Right cardiac atrium (tissue), 5 donors: ENCODE measurements around the gene MDM2. TPM values are rescaled to one million over a fixed set of nuclear protein-coding genes. Genes with fewer than 3 reads are reported as not detected.

Experiments used
- ATAC-seq, 2 donors: fragments of 200-7000 bp; cut with Tn5 transposase; one replicate each; pipeline versions ENCODE4 v1.8.0 to v1.9.1; 2020; ENCODE audit warnings: moderate library complexity in 2 of 2, mild to moderate bottlenecking in 1 of 2
- DNase-seq, 3 donors: peaks; one replicate each; pipeline ENCODE4 v3.0.0-alpha.2; 2020
- H3K27ac ChIP-seq: one replicate; pipeline ENCODE4 v1.5.1; 2013; ENCODE audit warnings: mild to moderate bottlenecking, low read length, control low read depth, moderate library complexity
- H3K27me3 ChIP-seq: one replicate; pipeline ENCODE4 v1.6.1; 2013; ENCODE audit not compliant: control insufficient read depth, insufficient read depth
- H3K4me1 ChIP-seq: one replicate; pipeline ENCODE4 v1.6.1; 2013; ENCODE audit warnings: low read length; ENCODE audit not compliant: control insufficient read depth, insufficient read depth
- H3K4me3 ChIP-seq: one replicate; pipeline ENCODE4 v1.5.1; 2013; ENCODE audit warnings: low read length, control low read depth
- H3K9me3 ChIP-seq: one replicate; pipeline ENCODE4 v1.6.1; 2013; ENCODE audit warnings: low read length; ENCODE audit not compliant: control insufficient read depth
- WGBS: extraction: QIAGEN DNeasy Blood & Tissue Kit; methylation state at CpG from one replicate; pipeline ENCODE4 v1.1.7; 2013; 5-methylcytosine and 5-hydroxymethylcytosine counted together
- intact Hi-C, 4 donors: fragments of 100-400 bp; cut with DNase I; formaldehyde crosslinking; loops; one replicate each; pipeline versions ENCODE4 v1.11.0 to v1.14.0; 2022 to 2023
- polyA plus RNA-seq: library from polyadenylated mRNA; stranded (reverse); fragments of 200-250 nt; gene quantifications from one replicate; pipeline ENCODE4 v1.2.3, GENCODE V29; 2013
- total RNA-seq, 4 donors: library from RNA; stranded (reverse); fragmentation: NEBNext Ultra II Directional; extraction: Animal tissue kit (Norgen Biotek cat#: 25700); gene quantifications; one replicate each; pipeline ENCODE4 v1.2.1, GENCODE V29; 2021
- donor health status: healthy with polysubstance abuse.
- donor health status: DM: no; HTN: yes; CAD: no.
- donor health status: DM: no; HTN: no; CAD: no.
- donor health status: DM: no; HTN: yes; CAD: no; lungs with severe emphysema.
- donor health status: DM: yes; HTN: yes; CAD: no.

MDM2 gene
- total and polyA plus RNA-seq, 5 donors: 19.6 to 60.8 (median 48.2) TPM

- intact Hi-C loops: no loop called here
These were observed 35.0 kb downstream of the MDM2 start for GRCh38 chr12:68842784-68843567.

GRCh38 chr12:68844318-68844745 is 36.4 kb downstream of the MDM2 start:
- no peak overlapping the region for H3K27ac ChIP-seq
- 90% methylated on average over 4 of the region's 4 CpGs for WGBS
- ATAC-seq (peak in 1 of 2 donors; percentile 35), DNase-seq (no peak)
- no peak overlapping the region for H3K4me3 ChIP-seq
- intact Hi-C loops: no loop called here
- no peaks in the 10 kb centered on the region for H3K9me3 ChIP-seq
- H3K4me1 ChIP-seq: no peaks in the 10 kb centered on the region
- H3K27me3 ChIP-seq: no peaks in the 10 kb centered on the region

More at GRCh38 chr12:68842784-68843567, 35.0 kb downstream of the MDM2 start:
- H3K27me3 ChIP-seq: no peaks in the 10 kb centered on the region
- DNase-seq: no peak
- no peak for ATAC-seq
- no peaks in the 10 kb centered on the region for H3K9me3 ChIP-seq
- H3K4me1 ChIP-seq: no peaks in the 10 kb centered on the region
- H3K4me3 ChIP-seq: no peak overlapping the region
- 74% methylated on average over 2 of the region's 2 CpGs for WGBS
- no peak overlapping the region for H3K27ac ChIP-seq

GRCh38 chr12:68844788-68845695 is 37.1 kb downstream of the MDM2 start:
- DNase-seq (no peak), ATAC-seq (peak in 1 of 2 donors; percentile 36)
- intact Hi-C loops: no loop called here
- H3K4me3 ChIP-seq: no peak overlapping the region
- H3K27ac ChIP-seq: no peak overlapping the region
- WGBS: 91% methylated on average over 14 of the region's 14 CpGs
- H3K4me1 ChIP-seq: no peaks in the 10 kb centered on the region
- no peaks in the 10 kb centered on the region for H3K9me3 ChIP-seq
- no peaks in the 10 kb centered on the region for H3K27me3 ChIP-seq

GRCh38 chr12:68846811-68847210 is 38.8 kb downstream of the MDM2 start:
- Histone ChIP-seq H3K9me3 (no peaks in the 10 kb centered on the region), H3K27ac (no peak overlapping the region), H3K27me3 (no peaks in the 10 kb centered on the region), H3K4me1 (no peaks in the 10 kb centered on the region), H3K4me3 (no peak overlapping the region)
- ATAC-seq (no peak), DNase-seq (no peak)
- intact Hi-C loops: no loop called here
- 86% methylated on average over 3 of the region's 3 CpGs for WGBS

GRCh38 chr12:68850390-68850789 is 42.4 kb downstream of the MDM2 start:
- intact Hi-C loops: no loop called here
- no peak for ATAC-seq

GRCh38 chr12:68851592-68852306 is 43.8 kb downstream of the MDM2 start:
- Histone ChIP-seq H3K27ac (no peak overlapping the region), H3K27me3 (no peaks in the 10 kb centered on the region), H3K4me1 (no peaks in the 10 kb centered on the region), H3K9me3 (no peaks in the 10 kb centered on the region), H3K4me3 (no peak overlapping the region)
- intact Hi-C loops: no loop called here
- DNase-seq (no peak), ATAC-seq (no peak)
- 88% methylated on average over 2 of the region's 2 CpGs for WGBS

More at GRCh38 chr12:68850390-68850789, 42.4 kb downstream of the MDM2 start:
- WGBS: 82% methylated on average over 4 of the region's 4 CpGs
- Histone ChIP-seq H3K27ac (no peak overlapping the region), H3K27me3 (no peaks in the 10 kb centered on the region), H3K4me3 (no peak overlapping the region), H3K9me3 (no peaks in the 10 kb centered on the region), H3K4me1 (no peaks in the 10 kb centered on the region)
- no peak for DNase-seq

GRCh38 chr12:68853396-68854077 is 45.6 kb downstream of the MDM2 start:
- ATAC-seq (no peak), DNase-seq (no peak)
- H3K4me1 ChIP-seq: no peaks in the 10 kb centered on the region
- H3K27ac ChIP-seq: no peak overlapping the region
- no peaks in the 10 kb centered on the region for H3K9me3 ChIP-seq
- intact Hi-C loops: no loop called here
- 87% methylated on average over 3 of the region's 3 CpGs for WGBS
- no peaks in the 10 kb centered on the region for H3K27me3 ChIP-seq
- no peak overlapping the region for H3K4me3 ChIP-seq

GRCh38 chr12:68854078-68854468 is 46.1 kb downstream of the MDM2 start:
- DNase-seq: no peak
- ATAC-seq: no peak
- Histone ChIP-seq H3K4me3 (no peak overlapping the region), H3K9me3 (no peaks in the 10 kb centered on the region), H3K27me3 (no peaks in the 10 kb centered on the region), H3K4me1 (no peaks in the 10 kb centered on the region), H3K27ac (no peak overlapping the region)
- 70% methylated on average over 2 of the region's 2 CpGs for WGBS
- intact Hi-C loops: no loop called here

GRCh38 chr12:68854554-68854953 is 46.6 kb downstream of the MDM2 start:
- no peak for ATAC-seq
- no peaks in the 10 kb centered on the region for H3K9me3 ChIP-seq
- H3K4me1 ChIP-seq: no peaks in the 10 kb centered on the region
- 89% methylated on average over 3 of the region's 3 CpGs for whole genome bisulfite sequencing
- no peak overlapping the region for H3K4me3 ChIP-seq
- DNase-seq: no peak
- H3K27ac ChIP-seq: no peak overlapping the region
- intact Hi-C loops: no loop called here
- H3K27me3 ChIP-seq: no peaks in the 10 kb centered on the region

GRCh38 chr12:68855111-68855510 is 47.1 kb downstream of the MDM2 start:
- DNase-seq: no peak
- no peak overlapping the region for H3K4me3 ChIP-seq
- H3K9me3 ChIP-seq: no peaks in the 10 kb centered on the region
- no peaks in the 10 kb centered on the region for H3K27me3 ChIP-seq
- no peak overlapping the region for H3K27ac ChIP-seq
- WGBS: 94% methylated on average over 3 of the region's 3 CpGs
- intact Hi-C loops: no loop called here
- no peaks in the 10 kb centered on the region for H3K4me1 ChIP-seq
- ATAC-seq: no peak
